Activated T-helper 1 cell treated with anti-CD3 and anti-CD28 coated beads, Interleukin-2, amount 50 U/mL, for 16 hours (primary cell): ENCODE measurements around the gene ATG9A.
"Not testable (repeated sequence)": the region's sequence is repeated elsewhere in the genome, so short reads cannot be mapped to it uniquely, and the experiment has no call there.

Experiments used
- DNase-seq, 2 donors: peaks; one replicate each; pipeline ENCODE4 v3.0.0-alpha.2; 2020; ENCODE audit warnings: low read depth in 1 of 2, low spot score in 1 of 2

ATG9A gene

GRCh38 chr2:219207134-219207883 is 22.1 kb downstream of the ATG9A start:
- DNase-seq, result no peak

- peak; percentile 89 to 94 for DNase-seq
Measured at GRCh38 chr2:219206328-219207133, 22.9 kb downstream of the ATG9A start, which contains the start of gene ZFAND2B. TSS of gene ZFAND2B (plus strand) at chr2:219206782. CDS start at chr2:219206988, 206 bp downstream.

DNA sequence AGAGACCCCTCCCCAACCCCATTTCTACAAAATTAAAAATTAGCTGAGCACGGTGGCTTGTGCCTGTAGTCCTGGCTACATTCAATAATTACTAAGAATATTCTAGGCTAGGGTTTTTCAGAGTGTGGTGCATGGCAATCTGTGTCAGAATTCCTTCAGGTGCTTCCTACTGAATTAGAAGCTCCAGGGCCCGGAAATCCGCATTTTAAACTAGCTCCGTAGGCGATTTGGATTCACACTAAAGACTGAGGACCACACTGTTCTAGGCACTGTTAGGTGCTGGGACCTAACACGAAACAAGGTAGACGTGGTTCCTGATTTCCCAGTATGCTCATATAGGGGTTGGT is 23.5 kb downstream of the ATG9A start:
- DNase-seq, result no peak

- DNase-seq, result no peak
Measured at GRCh38 chr2:219205165-219205538, 24.3 kb downstream of the ATG9A start.

DNA sequence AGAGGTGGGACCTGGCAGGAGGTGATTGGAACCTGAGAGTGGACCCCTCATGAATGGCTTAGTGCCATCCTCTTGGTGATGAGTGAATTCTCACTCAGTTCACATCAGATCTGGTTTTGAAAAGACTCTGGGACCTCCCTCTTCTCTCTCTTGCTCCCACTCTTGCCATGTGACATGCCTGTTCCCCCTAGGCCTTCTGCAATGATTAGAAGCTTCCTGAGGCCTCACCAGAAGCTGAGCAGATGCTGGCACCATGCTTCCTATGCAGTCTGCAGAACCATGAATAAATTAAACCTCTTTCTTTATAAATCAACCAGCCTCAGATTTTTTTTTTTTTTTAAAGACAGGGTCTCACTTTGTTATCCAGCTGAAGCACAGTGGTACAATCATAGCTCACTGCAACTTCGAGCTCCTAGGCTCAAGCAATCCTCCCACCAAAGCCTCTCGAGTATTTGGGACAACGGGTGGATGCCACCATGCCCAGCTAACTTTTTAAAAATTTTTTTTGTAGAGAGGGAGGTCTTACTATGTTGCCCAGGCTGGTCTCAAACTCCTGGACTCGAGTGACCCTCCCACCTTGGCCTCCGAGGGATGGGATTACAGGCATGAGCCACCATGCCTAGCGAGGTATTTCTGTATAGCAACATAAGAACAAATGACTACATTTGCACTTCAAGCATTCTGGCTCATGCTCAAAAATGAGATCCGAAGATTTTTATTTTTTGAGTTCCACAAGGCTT is 24.8 kb downstream of the ATG9A start:
- no peak for DNase-seq

GRCh38 chr2:219201331-219201730 is 28.1 kb downstream of the ATG9A start:
- DNase-seq, result not testable (repeated sequence)

DNA sequence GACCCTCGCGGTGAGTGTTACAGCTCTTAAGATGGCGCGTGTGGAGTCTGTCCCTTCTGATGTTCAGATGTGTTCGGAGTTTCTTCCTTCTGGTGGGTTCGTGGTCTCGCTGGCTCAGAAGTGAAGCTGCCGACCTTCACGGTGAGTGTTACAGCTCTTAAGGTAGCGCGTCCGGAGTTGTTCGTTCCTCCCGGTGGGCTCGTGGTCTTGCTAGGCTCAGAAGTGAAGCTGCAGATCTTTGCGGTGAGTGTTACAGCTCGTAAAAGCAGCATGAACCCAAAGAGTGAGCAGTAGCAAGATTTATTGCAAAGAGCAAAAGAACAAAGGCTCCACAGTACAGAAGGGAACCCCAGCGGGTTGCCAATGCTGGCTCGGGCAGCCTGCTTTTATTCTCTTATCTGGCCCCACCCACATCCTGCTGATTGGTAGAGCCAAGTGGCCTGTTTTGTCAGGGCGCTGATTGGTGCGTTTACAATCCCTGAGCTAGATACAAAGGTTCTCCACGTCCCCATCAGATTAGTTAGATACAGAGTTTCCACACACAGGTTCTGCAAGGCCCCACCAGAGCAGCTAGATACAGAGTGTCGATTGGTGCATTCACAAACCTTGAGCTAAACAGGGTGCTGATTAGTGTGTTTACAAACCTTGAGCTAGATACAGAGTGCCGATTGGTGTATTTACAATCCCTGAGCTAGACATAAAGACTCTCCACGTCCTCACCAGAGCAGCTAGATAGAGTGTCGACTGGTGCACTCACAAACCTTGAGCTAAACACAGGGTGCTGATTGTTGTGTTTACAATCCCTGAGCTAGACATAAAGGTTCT is 28.7 kb downstream of the ATG9A start:
- DNase-seq, result not testable (repeated sequence)

GRCh38 chr2:219199470-219200211 is 29.8 kb downstream of the ATG9A start:
- DNase-seq, result no peak

DNA sequence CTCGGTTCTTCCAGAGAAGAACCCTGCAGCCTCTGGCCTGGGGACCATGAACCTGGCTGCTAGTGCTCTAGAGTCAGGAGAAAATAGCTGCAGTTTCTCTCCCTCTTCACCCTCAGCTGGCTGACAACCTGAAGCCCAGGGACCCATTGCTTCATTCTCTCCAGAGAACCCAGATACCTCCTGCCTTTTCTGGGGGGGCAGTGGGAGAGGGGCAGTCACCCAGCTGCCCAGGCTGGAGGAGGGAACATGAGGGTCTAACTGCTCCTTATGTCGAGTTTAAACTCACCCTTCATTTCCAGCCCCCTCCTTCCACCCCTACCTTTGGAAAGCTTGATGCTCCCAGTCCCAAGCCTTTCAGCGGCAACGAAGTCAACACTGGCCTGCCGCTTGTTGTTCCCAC is 30.5 kb downstream of the ATG9A start:
- no peak for DNase-seq

GRCh38 chr2:219197388-219197787 is 32.0 kb downstream of the ATG9A start:
- DNase-seq, result no peak

DNA sequence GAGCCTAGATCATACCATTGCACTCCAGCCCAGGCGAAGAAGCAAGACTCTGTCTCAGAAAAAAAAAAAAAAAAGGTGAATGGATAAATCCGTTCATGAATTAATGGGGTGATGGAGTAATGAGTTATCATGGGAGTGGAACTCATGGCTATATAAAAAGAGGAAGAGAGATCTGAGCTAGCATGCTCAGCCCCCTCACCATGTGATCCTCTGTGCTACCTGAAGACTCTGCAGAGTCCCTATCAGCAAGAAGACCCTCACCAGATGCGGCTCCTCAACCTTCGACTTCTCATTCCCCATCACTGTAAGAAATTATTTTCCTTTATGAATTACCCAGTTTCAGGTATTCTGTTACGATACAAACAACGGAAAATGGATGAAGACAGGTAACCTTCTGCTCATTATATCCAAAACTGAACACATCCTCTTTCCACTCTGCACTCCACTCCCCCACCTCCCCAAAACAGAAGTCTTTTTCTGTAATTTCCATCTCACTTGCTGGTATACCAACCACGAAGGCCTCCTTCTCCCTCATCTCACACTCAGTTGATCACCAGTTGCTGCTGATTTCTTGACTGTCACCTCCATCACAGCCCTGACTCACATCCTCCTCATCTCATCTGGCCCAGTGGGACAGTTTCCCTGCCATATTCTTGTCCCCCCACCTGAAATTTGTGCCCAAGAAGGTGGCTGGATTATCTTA is 42.5 kb downstream of the ATG9A start:
- no peak for DNase-seq

DNA sequence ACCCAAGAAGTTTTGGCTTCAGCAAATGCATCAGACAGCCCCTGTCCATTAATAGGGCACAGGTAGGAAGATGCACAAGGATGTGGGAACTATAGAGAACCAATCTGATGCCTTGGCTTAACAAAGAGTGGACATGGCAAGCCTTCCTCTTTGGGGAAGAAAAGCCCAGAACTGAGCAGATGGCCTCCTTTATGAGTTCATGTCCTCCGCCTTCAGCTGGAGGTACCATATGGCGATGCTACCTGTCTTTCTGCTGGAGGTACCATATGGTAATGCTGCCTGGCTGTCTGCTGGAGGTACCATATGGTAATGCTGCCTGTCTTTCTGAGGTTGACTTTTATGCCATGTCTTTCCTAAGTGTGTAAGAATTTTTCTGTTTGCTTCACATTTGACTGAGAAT is 45.3 kb downstream of the ATG9A start:
- no peak for DNase-seq

DNA sequence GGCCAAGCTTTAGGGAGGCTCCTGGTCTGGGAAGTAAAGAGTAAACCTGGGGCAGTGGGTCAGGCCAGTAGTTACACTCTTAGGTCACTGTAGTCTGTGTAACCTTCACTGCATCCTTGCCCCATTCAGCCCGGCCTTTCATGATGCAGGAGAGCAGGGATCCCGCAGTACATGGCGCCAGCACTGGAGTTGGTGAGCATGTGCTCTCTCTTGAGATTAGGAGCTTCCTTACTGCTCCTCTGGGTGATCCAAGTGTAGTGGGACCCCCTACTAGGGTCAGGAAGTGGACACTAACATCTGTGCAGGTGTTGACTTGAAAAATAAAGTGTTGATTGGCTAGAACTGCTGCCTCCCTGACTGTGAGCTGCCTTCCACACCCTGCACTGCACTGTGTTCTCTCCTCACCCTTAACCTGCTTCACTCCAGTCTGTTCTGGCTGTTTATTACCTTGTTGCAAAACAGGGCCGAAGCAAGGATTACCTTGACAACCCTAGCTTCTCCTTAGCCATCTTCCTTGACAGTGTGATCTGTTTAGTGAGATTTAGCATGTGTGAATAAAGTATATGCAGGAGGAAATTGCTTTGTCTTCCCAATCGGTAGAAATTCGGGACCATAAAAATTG is 46.2 kb downstream of the ATG9A start:
- DNase-seq, result no peak

DNA sequence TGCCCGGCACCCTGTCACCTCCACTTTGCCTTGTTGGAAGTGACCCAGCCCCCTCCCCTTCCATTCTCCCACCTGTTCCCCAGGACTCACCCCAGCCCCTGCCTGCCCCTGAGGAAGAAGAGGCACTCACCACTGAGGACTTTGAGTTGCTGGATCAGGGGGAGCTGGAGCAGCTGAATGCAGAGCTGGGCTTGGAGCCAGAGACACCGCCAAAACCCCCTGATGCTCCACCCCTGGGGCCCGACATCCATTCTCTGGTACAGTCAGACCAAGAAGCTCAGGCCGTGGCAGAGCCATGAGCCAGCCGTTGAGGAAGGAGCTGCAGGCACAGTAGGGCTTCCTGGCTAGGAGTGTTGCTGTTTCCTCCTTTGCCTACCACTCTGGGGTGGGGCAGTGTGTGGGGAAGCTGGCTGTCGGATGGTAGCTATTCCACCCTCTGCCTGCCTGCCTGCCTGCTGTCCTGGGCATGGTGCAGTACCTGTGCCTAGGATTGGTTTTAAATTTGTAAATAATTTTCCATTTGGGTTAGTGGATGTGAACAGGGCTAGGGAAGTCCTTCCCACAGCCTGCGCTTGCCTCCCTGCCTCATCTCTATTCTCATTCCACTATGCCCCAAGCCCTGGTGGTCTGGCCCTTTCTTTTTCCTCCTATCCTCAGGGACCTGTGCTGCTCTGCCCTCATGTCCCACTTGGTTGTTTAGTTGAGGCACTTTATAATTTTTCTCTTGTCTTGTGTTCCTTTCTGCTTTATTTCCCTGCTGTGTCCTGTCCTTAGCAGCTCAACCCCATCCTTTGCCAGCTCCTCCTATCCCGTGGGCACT is 46.9 kb downstream of the ATG9A start:
- no peak for DNase-seq

- no peak for DNase-seq
Measured at GRCh38 chr2:219181531-219181930, 47.9 kb downstream of the ATG9A start.

GRCh38 chr2:219180961-219181360 is 48.5 kb downstream of the ATG9A start:
- DNase-seq, result no peak

GRCh38 chr2:219179601-219180465 is 49.6 kb downstream of the ATG9A start:
- no peak for DNase-seq
